Epithelial cell of prostate (primary cell): ENCODE results near the gene GAMT.

Source experiments
- DNase-seq: peaks from one replicate; pipeline ENCODE4 v3.0.0-alpha.2; 2011; ENCODE audit warnings: low read depth, low spot score
- H3K27ac ChIP-seq: fragments of 450-650 bp; 2 replicates; pipeline ENCODE4 v1.5.1; 2017; ENCODE audit warnings: mild to moderate bottlenecking

The GAMT gene

GRCh38 chr19:1353144-1353543, 48.2 kb downstream of the GAMT start:
- H3K27ac ChIP-seq: no peak overlapping the region
- no peak for DNase-seq

GRCh38 chr19:1351381-1351851, 49.9 kb downstream of the GAMT start:
- DNase-seq: no peak
- H3K27ac ChIP-seq: no peak overlapping the region

- H3K27ac ChIP-seq: no peak overlapping the region
These were observed 50.5 kb downstream of the GAMT start for GRCh38 chr19:1350867-1351266.

GRCh38 chr19:1349211-1349610, 52.1 kb downstream of the GAMT start:
- no peak overlapping the region for H3K27ac ChIP-seq
- DNase-seq: no peak

More at GRCh38 chr19:1350867-1351266, 50.5 kb downstream of the GAMT start:
- DNase-seq: no peak
